ENCODE data around the gene LCP2. TPM values are rescaled to one million over a fixed set of nuclear protein-coding genes. Genes with fewer than 3 reads are reported as not detected.

Gene LCP2
- total RNA-seq, 1 experiment from 2014 or later, result 0.36 TPM

GRCh38 chr5:170337045-170337733 is 39.6 kb upstream of the LCP2 start:
- Histone ChIP-seq H3K27ac (ENCODE audit: low read length) (no peak overlapping the region), H3K4me3 (ENCODE audit: low read depth in 2 of 2, low read length in 2 of 2) (no peak overlapping the region), H3K9me3 (ENCODE audit: control insufficient read depth, insufficient read depth, low read depth, low read length) (no peaks in the 10 kb centered on the region), H3K36me3 (ENCODE audit: control insufficient read depth, insufficient read depth, low read length) (no peaks in the 10 kb centered on the region), H3K27me3 (ENCODE audit: control insufficient read depth, insufficient read depth, low read length) (peaks cover 3% of the 10 kb centered on the region; the same call in 1 of the 2 replicates), H3K4me1 (ENCODE audit: control insufficient read depth, insufficient read depth, low read length) (no peaks in the 10 kb centered on the region)
- intact Hi-C loops (cut with micrococcal nuclease; ENCODE audit: unreplicated experiment) (no loop called here), in situ Hi-C loops (cut with HindIII; ENCODE audit: low pct_unique_long_range_greater_than_20kb, low sequenced_read_pairs) (no loop called here)
- DNase-seq (ENCODE audit: low read depth, low spot score) (no peak), ATAC-seq (no peak)
- POLR2A ChIA-PET, result no interaction called here
- CTCF ChIA-PET, result no interaction called here
- TF ChIP-seq REST (IDR thresholded peaks at IDR 0.05; ENCODE audit: insufficient read depth in 1 of 2, low read depth in 2 of 2, low read length in 1 of 2) (no peak), TCF7L2 (IDR thresholded peaks at IDR 0.05; ENCODE audit: low read depth, low read length) (no peak), CTCF (IDR thresholded peaks at IDR 0.05) (no peak), POLR2AphosphoS5 (IDR thresholded peaks at IDR 0.05; ENCODE audit: low read depth, low read length) (no peak), SIN3A (IDR thresholded peaks at IDR 0.05; ENCODE audit: borderline replicate concordance, insufficient read depth, low read depth, low read length) (no peak)
- BruUV-seq (replicated peaks), result no TSS peak

DNA sequence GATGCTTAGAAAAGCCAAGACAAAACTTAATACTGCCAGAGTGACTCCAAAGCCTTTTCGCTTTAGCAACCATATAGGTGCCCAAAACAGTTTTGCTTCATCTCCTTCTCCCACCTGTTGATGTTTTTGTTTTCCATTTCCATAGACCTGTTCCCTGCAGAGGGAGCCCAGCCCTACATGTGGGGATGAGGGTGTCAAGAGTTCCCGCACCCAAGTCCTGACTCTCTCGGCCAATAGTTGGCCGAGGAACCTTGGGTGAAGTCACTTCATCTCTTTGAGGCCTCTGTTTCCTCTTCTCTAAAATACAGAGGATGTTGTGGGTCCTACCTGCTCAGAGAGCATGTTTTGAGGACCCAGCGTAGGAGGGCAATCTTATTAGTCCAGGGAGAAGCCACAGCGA is 38.5 kb upstream of the LCP2 start:
- in situ Hi-C loops (cut with HindIII; ENCODE audit: low pct_unique_long_range_greater_than_20kb, low sequenced_read_pairs) (no loop called here), intact Hi-C loops (cut with micrococcal nuclease; ENCODE audit: unreplicated experiment) (no loop called here)
- no peaks in the 10 kb centered on the region for H3K36me3 ChIP-seq (ENCODE audit: control insufficient read depth, insufficient read depth, low read length)
- no peak overlapping the region for H3K27ac ChIP-seq (ENCODE audit: low read length)
- TF ChIP-seq REST (IDR thresholded peaks at IDR 0.05; ENCODE audit: insufficient read depth in 1 of 2, low read depth in 2 of 2, low read length in 1 of 2) (no peak), CTCF (IDR thresholded peaks at IDR 0.05) (no peak), TCF7L2 (IDR thresholded peaks at IDR 0.05; ENCODE audit: low read depth, low read length) (no peak), POLR2AphosphoS5 (IDR thresholded peaks at IDR 0.05; ENCODE audit: low read depth, low read length) (no peak), SIN3A (IDR thresholded peaks at IDR 0.05; ENCODE audit: borderline replicate concordance, insufficient read depth, low read depth, low read length) (no peak)
- no peak for DNase-seq (ENCODE audit: low read depth, low spot score)
- no peak overlapping the region for H3K4me3 ChIP-seq (ENCODE audit: low read depth in 2 of 2, low read length in 2 of 2)
- peaks cover 3% of the 10 kb centered on the region; the same call in 1 of the 2 replicates for H3K27me3 ChIP-seq (ENCODE audit: control insufficient read depth, insufficient read depth, low read length)
- no TSS peak for BruUV-seq (replicated peaks)
- ATAC-seq, result no peak
- POLR2A ChIA-PET, result no interaction called here
- CTCF ChIA-PET, result no interaction called here
- no peaks in the 10 kb centered on the region for H3K4me1 ChIP-seq (ENCODE audit: control insufficient read depth, insufficient read depth, low read length)
- no peaks in the 10 kb centered on the region for H3K9me3 ChIP-seq (ENCODE audit: control insufficient read depth, insufficient read depth, low read depth, low read length)

Measured in Panc1 (cell line).